GM15510 (cell line): ENCODE results near the gene GPR152.

Experiments used
- POLR2A ChIP-seq: IDR thresholded peaks from 3 replicates; pipeline ENCODE4 v1.6.1; 2011; ENCODE audit warnings: borderline replicate concordance; ENCODE audit not compliant: insufficient read length; ENCODE audit errors: extremely low read depth

Gene GPR152

DNA sequence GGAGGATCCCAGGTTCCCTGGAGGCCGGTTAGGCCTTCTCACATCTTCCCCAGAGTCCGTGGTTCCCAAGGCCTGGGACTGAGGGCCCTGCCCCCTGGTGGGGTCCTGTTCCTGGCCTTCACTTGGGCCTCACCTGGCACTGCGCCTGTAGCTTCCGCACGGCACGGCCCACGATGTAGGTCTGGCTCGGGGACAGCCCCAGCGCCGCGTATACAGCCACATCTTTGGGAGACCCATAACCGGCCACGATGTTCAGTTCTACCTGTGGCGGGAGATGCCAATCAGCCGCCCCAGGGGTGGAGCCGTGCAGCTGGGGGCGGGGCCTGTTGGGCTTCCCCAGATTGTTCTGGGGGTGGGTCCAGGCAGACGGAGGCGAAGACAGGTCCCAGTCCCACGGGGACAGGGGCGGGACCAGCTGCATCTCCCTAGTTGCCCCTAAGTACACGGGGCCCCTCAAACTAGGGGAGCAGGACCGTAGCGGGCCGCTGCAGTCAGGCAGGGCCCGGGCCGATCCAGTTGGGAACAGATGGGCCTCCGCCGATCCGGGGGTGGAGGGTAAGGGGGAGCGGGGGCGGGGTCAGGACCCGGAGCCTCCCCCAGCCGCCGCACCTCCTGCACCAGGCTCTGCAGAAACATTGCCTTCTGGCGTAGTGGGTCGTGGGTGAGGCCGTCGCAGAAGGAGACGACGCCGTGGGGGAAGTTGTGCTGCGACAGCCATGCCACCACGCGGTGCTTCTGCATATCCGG lies 40.4 kb upstream of the GPR152 start:
- TF ChIP-seq POLR2A = no peak

DNA sequence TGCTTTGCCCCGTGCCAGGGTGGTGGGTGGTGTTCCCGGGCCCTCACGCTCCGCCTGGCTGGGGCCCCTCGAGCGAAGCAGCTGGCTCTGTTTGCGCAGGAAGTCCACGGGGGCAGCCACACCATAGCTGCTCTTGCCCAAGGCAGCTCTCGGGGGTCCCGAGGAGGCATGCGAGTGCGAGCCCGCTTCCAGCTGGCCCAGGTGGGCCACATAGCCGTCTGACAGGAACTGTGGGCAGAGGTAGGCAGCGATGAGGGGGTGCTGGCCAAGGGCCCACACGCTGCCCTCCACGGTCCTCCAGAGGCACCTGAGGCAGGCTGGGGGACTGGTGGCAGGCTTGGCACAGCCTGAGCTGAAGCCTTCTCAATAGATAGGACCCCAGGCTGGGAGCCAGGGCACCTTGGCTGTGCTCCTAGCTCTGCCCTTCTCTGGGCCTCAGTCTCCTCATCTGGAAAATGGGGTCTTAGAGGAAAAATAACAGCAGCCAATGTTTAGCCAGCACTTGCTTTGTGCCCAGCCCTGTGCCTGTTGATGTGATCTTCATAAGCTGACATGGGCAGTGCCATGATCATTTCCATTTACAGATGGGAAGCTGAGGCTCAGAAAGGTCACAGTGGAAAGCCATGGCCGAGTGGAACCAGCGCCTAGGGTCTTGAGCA lies 39.7 kb upstream of the GPR152 start:
- no peak for TF ChIP-seq POLR2A

DNA sequence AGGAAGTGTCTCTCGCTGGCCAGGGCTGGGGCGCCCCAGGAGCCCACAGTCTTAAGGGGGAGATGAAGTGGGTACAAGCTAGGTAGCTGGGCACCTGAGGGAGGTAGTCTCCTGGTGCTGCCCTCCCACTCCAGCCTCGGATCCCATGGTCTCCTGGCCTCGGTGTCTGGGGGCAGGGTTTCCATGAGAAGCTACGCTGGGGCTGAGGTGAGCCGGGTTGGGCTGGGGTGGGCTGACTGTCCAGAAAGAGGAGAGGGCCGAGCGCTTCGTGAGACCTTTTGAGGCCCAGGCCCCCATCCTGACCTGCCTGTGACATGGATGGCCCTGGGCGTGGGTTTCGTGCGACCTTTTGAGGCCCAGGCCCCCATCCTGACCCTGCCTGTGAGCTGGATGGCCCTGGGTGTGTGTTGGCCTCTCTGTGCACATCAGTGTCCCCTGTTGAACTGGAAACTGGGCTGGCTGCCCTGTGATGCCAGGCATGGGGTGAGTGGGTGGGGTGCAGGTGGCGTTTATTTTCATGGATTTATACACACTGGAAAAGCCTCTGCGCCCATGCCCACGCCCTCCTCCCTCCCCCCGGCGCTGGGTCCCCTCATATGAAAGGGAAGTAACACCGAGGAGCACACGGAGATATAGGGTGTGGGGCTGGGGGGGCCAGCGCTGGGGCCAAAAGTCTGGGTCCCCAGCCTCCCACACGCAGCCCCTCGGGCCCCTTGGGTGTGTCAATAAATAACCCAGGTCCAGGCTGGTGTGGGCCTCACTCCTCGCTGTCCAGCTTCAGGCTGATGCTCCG lies 38.9 kb upstream of the GPR152 start:
- TF ChIP-seq POLR2A = no peak

DNA sequence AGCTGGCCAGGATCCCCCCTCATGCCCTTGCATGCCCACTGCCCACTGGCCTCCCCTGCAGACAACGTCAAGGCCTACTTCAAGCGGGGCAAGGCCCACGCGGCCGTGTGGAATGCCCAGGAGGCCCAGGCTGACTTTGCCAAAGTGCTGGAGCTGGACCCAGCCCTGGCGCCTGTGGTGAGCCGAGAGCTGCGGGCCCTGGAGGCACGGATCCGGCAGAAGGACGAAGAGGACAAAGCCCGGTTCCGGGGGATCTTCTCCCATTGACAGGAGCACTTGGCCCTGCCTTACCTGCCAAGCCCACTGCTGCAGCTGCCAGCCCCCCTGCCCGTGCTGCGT lies 38.2 kb upstream of the GPR152 start:
- TF ChIP-seq POLR2A = peak; percentile 15

DNA sequence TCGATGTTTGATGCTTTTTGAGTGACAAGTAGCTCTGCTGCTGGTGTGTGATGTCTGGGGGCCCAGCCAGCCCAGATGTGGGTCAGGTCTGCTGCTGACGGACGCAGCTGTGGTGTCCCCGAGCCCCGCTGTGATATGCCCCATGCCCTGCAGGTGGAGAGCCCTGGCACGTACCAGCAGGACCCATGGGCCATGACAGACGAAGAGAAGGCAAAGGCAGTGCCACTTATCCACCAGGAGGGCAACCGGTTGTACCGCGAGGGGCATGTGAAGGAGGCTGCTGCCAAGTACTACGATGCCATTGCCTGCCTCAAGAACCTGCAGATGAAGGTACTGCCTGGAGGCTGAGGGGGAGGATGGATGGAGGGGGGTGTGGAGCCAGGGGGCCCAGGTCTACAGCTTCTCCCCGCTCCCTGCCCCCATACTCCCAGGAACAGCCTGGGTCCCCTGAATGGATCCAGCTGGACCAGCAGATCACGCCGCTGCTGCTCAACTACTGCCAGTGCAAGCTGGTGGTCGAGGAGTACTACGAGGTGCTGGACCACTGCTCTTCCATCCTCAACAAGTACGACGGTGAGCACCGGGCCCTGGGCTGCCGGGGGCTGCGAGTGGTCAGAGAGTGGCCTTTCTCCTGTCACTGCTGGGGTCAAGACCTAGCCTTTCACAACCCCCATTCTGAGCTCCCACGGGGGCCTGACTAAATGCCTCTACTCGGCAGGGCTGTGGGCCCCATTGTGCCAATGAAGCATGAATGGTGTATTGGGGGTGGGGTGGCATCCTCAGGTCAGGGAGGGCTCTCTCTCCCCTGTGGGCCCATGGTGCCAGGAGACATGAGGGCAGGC lies 37.6 kb upstream of the GPR152 start:
- no peak for TF ChIP-seq POLR2A

DNA sequence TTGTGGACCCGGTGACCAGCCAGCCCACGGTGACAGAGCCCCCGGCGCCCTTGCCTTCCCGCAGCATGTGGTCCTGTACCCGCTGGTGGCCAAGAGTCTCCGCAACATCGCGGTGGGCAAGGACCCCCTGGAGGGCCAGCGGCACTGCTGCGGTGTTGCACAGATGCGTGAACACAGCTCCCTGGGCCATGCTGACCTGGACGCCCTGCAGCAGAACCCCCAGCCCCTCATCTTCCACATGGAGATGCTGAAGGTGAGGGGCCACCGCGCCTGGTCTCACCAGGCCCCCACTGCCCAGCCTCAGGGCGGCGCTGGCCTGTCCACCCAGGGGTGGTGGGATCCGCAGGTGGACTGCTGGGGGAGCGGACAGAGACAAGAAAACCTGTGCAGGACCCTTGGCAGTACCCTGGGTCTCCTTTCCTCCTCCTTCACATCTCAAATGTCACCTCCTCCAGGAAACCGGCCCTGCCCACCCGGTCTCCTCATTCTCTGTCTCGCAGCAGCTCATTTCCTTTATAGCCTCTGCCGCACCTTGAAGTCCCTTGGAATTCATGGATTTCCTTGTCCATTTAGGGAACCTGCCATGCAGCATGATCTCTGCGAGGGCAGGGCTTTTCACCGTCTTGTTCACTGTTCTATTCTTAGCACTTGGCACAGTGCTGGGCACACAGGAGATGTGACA lies 36.8 kb upstream of the GPR152 start:
- TF ChIP-seq POLR2A = no peak

DNA sequence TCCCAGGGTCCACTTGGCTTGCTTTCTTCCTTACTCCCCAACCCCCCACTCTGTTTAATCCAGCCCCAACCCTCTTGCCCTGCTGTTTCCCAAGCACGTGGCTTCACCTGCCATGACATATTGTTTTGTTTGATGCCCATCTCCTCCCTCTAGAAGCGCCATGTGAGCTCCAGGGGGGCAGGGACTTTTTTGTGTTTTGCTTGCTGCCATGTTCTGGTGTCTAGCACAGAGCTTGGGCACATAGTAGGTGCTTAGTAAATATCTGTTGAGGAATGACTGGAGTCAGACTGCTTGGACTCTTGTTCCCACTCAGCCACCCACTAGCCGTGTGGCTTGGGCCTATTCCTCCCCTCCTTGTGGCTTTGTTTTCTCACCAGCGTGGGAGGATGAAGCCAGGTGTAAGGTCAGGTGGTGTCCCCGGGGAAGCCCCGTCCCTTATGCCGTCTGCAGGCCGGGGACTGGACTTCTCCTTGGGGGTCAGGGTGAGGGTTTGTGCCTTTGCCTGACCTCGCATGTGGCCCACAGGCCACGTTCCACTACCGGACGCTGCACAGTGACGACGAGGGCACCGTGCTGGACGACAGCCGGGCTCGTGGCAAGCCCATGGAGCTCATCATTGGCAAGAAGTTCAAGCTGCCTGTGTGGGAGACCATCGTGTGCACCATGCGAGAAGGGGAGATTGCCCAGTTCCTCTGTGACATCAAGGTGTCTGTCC lies 34.1 kb upstream of the GPR152 start:
- TF ChIP-seq POLR2A = peak; percentile 12

DNA sequence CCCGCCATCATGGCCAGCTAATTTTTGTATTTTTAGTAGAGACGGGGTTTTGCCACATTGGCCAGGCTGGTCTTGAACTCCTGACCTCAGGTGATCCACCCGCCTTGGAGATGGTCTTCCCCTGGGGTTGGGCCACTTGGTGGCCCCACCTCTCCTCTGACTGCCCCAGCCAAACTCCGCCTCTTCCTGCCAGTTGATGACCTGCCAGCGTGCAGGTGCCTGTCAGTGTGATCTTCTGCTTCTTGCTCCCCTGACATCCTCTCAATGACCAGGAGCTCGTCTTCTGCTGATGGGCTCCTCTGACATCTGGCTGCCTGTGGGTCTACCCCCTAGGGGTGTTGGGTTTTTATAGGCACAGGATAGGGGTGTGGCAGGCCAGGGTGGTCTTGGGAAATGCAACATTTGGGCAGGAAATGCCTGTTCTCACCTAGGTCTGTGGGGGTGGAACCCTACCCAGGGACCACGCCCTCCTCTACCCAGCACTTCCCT lies 33.4 kb upstream of the GPR152 start:
- TF ChIP-seq POLR2A = peak; percentile 77

DNA sequence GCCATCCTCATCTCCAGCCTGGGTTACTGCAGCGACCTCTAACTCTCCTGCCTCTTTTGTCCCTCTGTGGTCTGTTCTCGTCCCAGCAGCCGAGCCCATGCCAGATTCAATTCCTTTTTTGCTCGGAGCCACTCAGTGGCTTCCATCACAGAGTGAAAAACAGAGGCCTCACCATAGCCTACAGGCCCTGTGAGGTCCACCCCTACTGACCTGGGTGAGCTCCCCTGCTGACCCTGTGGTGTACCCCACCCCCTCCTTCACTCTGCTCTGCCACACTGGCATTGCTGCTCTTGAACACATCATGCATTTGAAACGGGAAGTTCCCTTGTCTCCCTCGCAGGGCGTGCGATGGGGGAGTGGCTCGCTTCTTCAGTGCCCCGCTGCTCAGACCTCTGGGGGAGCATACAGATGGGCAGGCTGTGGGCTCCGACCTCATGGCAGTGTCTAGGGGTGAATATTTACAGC lies 32.4 kb upstream of the GPR152 start:
- TF ChIP-seq POLR2A = peak; percentile 62

DNA sequence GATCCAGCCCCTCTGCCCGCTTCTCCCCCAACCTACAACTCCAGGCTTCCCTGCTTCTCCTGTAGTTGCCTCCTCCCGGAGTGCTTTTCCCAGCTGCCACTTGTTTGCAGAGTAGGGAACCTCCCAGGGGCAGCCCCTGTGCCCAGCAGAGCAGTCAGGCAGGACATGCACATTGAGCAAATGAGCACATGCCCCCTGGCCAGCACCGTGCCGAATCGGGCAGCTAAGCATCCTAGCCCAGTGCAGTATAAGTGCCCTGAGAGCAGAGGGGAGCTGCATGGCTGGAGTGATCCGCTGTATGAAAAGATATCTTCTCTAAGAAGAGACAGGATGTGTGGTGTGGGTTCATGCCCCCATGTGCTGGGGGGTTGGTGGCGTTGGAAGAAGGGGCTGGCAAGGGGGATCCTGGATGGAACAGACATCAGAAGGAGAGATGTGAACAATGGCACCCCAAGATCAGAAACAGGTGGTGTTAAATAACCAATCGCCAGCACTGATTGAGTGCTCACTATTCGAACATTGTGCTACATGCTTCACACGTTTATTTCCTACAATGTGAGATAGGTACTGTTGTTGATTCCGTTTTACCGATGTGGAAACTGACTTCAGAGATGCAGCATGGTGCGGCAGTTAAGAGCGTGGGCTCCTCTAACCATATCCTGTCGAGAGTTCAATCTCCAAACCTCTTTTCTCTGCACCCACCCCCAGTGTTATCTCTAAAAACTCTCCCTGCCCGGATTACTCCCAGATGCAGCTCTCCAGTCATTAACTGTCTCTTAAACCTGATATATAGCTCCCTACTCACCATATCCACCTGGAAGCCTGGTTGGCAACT lies 31.5 kb upstream of the GPR152 start:
- TF ChIP-seq POLR2A = no peak

DNA sequence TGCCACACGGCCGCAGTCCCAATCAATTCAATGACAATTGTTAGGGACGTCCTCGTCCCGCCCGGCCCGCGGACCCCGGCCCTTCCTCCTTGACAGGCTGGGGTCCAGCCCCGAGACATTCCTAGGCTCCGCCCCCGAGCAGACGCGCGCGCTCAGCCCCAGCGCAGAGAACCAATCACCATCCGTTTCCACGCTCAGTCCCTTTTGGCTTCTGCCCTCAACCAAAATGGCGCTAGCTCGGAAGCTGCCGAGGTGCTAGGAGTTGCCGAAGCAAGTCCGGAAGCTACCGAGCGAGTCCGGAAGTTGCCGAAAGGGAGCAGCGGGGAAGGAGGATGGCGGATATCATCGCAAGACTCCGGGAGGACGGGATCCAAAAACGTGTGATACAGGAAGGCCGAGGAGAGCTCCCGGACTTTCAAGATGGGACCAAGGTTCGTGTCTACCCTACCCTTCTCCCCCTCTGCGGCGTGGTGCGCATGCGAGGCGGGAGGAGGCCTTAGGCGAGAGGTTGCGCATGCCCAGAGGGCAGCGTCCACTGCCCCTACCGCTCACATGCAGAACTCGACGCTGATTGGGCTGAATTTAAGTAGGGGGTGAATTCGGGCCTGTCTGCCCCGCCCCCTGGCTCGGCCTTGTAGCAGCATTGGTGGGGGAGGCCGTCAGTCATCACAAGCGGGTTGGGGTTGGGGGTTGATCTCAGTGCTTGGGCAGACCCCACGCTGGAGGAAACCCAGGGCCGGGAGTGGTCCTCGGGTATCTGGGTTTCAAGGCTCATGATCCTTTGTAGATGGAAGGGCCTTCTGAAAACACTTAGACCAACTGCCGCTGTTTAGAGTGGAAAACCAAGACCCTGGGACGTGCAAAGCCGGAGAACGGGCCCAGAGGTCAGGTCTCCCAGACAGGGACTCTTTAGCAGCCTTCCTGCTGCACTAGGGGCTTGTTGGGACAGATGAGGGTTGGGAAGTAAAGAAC lies 30.6 kb upstream of the GPR152 start, which contains the start of gene AIP:
Gene AIP (plus strand): TSS at position 200 of the 972 bp plus-strand sequence. CDS start 133 bp downstream, at position 333.
- TF ChIP-seq POLR2A = peak; percentile 66
